C4-2B (cell line): ENCODE data around the gene RAD18.

Experiments used
- CTCF ChIP-seq: fragments of 450-650 bp; conservative IDR thresholded peaks from 2 replicates; pipeline ENCODE4 v1.5.1; 2017; ENCODE audit warnings: mild to moderate bottlenecking
- ZFX ChIP-seq: fragments of 450-650 bp; IDR thresholded peaks from 2 replicates; pipeline ENCODE4 v1.6.1; 2017

- TF ChIP-seq CTCF (no peak), ZFX (no peak)
Observed at GRCh38 chr3:8884630-8885290, 78.5 kb downstream of the RAD18 start.
